Neuronal stem cell (in vitro differentiated cells): Measurements from ENCODE around the gene ZNF385B.

Experiments used
- DNase-seq: peaks from one replicate; pipeline ENCODE4 v3.0.0-alpha.2; 2013; ENCODE audit warnings: low spot score
- H2AFZ ChIP-seq: one replicate; pipeline ENCODE4 v1.6.1; 2013; ENCODE audit warnings: mild to moderate bottlenecking, low read length, inconsistent platforms
- H2AK5ac ChIP-seq: 2 replicates; pipeline ENCODE4 v1.6.1; 2013; ENCODE audit warnings: low read depth, mild to moderate bottlenecking, inconsistent platforms, low read length, moderate library complexity, mixed read lengths
- H2BK120ac ChIP-seq: 2 replicates; pipeline ENCODE4 v1.6.1; 2013; ENCODE audit warnings: low read depth, mild to moderate bottlenecking, inconsistent platforms, low read length, moderate library complexity, mixed read lengths
- H2BK12ac ChIP-seq: one replicate; pipeline ENCODE4 v1.6.1; 2013; ENCODE audit warnings: low read length, inconsistent platforms
- H2BK15ac ChIP-seq: 2 replicates; pipeline ENCODE4 v1.6.1; 2013; ENCODE audit warnings: mild to moderate bottlenecking, low read length, inconsistent platforms, mixed read lengths
- H2BK5ac ChIP-seq: one replicate; pipeline ENCODE4 v1.6.1; 2013; ENCODE audit warnings: inconsistent platforms, mild to moderate bottlenecking, low read length, moderate library complexity
- H3K14ac ChIP-seq: one replicate; pipeline ENCODE4 v1.6.1; 2013; ENCODE audit warnings: low read length, inconsistent platforms
- H3K18ac ChIP-seq: 2 replicates; pipeline ENCODE4 v1.6.1; 2013; ENCODE audit warnings: low read length, inconsistent platforms
- H3K23ac ChIP-seq: 2 replicates; pipeline ENCODE4 v1.6.1; 2013; ENCODE audit warnings: low read depth, mild to moderate bottlenecking, mixed read lengths, low read length, inconsistent platforms; ENCODE audit not compliant: poor library complexity
- H3K27ac ChIP-seq: replicated peaks from 3 replicates; pipeline ENCODE4 v1.5.1; 2013; ENCODE audit warnings: low read length, inconsistent platforms
- H3K27me3 ChIP-seq, 3 experiments: 2 replicates each; pipeline ENCODE4 v1.6.1; 2013; ENCODE audit warnings: low read length in 3 of 3, mild to moderate bottlenecking in 2 of 3, inconsistent platforms in 1 of 3, low read depth in 1 of 3, mixed read lengths in 1 of 3, moderate library complexity in 1 of 3; ENCODE audit not compliant: control insufficient read depth in 3 of 3, insufficient read depth in 3 of 3
- H3K36me3 ChIP-seq, 2 donors: replicated peaks in 1 of 2; 2 replicates each; pipeline ENCODE4 v1.6.1; 2013; ENCODE audit warnings: low read length in 2 of 2; ENCODE audit not compliant: control insufficient read depth in 2 of 2, insufficient read depth in 2 of 2
- H3K4ac ChIP-seq: 2 replicates; pipeline ENCODE4 v1.6.1; 2013; ENCODE audit warnings: inconsistent platforms, mild to moderate bottlenecking, low read length, moderate library complexity
- H3K4me1 ChIP-seq, 2 donors: 1 replicate in 1 of 2; 2 replicates in 1 of 2; pipeline ENCODE4 v1.6.1; 2013; ENCODE audit warnings: low read length in 2 of 2, low read depth in 1 of 2; ENCODE audit not compliant: control insufficient read depth in 2 of 2, insufficient read depth in 1 of 2
- H3K4me2 ChIP-seq: one replicate; pipeline ENCODE4 v1.6.1; 2013; ENCODE audit warnings: mild to moderate bottlenecking, low read length, inconsistent platforms; ENCODE audit not compliant: insufficient read depth, poor library complexity, severe bottlenecking
- H3K4me3 ChIP-seq, 2 donors: 2 replicates each; pipeline ENCODE4 v1.5.1; 2013; ENCODE audit warnings: low read length in 2 of 2, mild to moderate bottlenecking in 2 of 2, inconsistent platforms in 1 of 2, moderate library complexity in 1 of 2
- H3K79me1 ChIP-seq: one replicate; pipeline ENCODE4 v1.6.1; 2013; ENCODE audit warnings: low read depth, mild to moderate bottlenecking, inconsistent platforms, low read length, moderate library complexity
- H3K9ac ChIP-seq: one replicate; pipeline ENCODE4 v1.6.1; 2013; ENCODE audit warnings: mild to moderate bottlenecking, low read depth, low read length, inconsistent platforms; ENCODE audit not compliant: poor library complexity
- H3K9me3 ChIP-seq, 2 donors: replicated peaks in 1 of 2; 2 replicates each; pipeline versions ENCODE3 to v1.6.1; 2013; ENCODE audit warnings: low read length in 2 of 2, mild to moderate bottlenecking in 2 of 2, inconsistent platforms in 1 of 2, low read depth in 1 of 2, mixed read lengths in 1 of 2, moderate library complexity in 1 of 2; ENCODE audit not compliant: control insufficient read depth in 2 of 2, insufficient read depth in 1 of 2
- H4K8ac ChIP-seq: one replicate; pipeline ENCODE4 v1.6.1; 2013; ENCODE audit warnings: low read depth, mild to moderate bottlenecking, inconsistent platforms, low read length, moderate library complexity
- H4K91ac ChIP-seq: one replicate; pipeline ENCODE4 v1.6.1; 2013; ENCODE audit warnings: low read length, low read depth, mild to moderate bottlenecking, inconsistent platforms; ENCODE audit not compliant: poor library complexity
- WGBS, 2 donors: extraction: QIAGEN DNeasy Blood & Tissue Kit; methylation state at CpG; one replicate each; pipeline ENCODE4 v1.1.7; 2013; ENCODE audit warnings: missing lambda C conversion rate in 2 of 2, mixed read lengths in 1 of 2; ENCODE audit not compliant: insufficient read length in 2 of 2, insufficient replicate concordance in 1 of 2; ENCODE audit errors: extremely low coverage in 2 of 2; 5-methylcytosine and 5-hydroxymethylcytosine counted together

Gene ZNF385B

GRCh38 chr2:179446476-179447141, 414.8 kb downstream of the ZNF385B start:
- no peak overlapping the region for H3K9ac ChIP-seq
- no peak overlapping the region for H3K23ac ChIP-seq
- H3K18ac ChIP-seq = no peak overlapping the region
- no peak overlapping the region for H3K27ac ChIP-seq
- H3K4me3 ChIP-seq = no peak overlapping the region
- H2BK12ac ChIP-seq = no peak overlapping the region
- no peak overlapping the region for H2AK5ac ChIP-seq
- no peak overlapping the region for H3K4me2 ChIP-seq
- H3K4ac ChIP-seq = no peak overlapping the region
- H4K91ac ChIP-seq = no peak overlapping the region
- WGBS, 2 donors = no CpG with 5 or more reads among the region's 1 CpG
- no peaks in the 10 kb centered on the region for H3K79me1 ChIP-seq
- H3K4me1 ChIP-seq = peaks cover 0 to 1% of the 10 kb centered on the region in 2 donors
- peaks cover 0 to 5% of the 10 kb centered on the region in 2 donors for H3K36me3 ChIP-seq
- H2BK120ac ChIP-seq = no peak overlapping the region
- H2AFZ ChIP-seq = peak overlapping the region; percentile 45
- DNase-seq = no peak
- no peak overlapping the region for H2BK15ac ChIP-seq
- H4K8ac ChIP-seq = no peak overlapping the region
- no peak overlapping the region for H3K14ac ChIP-seq
- H3K9me3 ChIP-seq = no peaks in the 10 kb centered on the region
- no peaks in the 10 kb centered on the region for H3K27me3 ChIP-seq
- H2BK5ac ChIP-seq = no peak overlapping the region

GRCh38 chr2:179444056-179444455, 417.4 kb downstream of the ZNF385B start:
- H3K4me1 ChIP-seq = peaks cover 0 to 1% of the 10 kb centered on the region in 2 donors

GRCh38 chr2:179443180-179443579, 418.2 kb downstream of the ZNF385B start:
- H2AFZ ChIP-seq = peak overlapping the region; percentile 27
- no peaks in the 10 kb centered on the region for H3K79me1 ChIP-seq
- H3K9ac ChIP-seq = no peak overlapping the region
- peaks cover 0 to 1% of the 10 kb centered on the region in 2 donors for H3K4me1 ChIP-seq
- no peak overlapping the region for H3K14ac ChIP-seq
- H2BK15ac ChIP-seq = no peak overlapping the region
- H2BK120ac ChIP-seq = no peak overlapping the region
- no peak overlapping the region for H2BK5ac ChIP-seq
- H3K4me3 ChIP-seq = no peak overlapping the region
- H3K23ac ChIP-seq = no peak overlapping the region
- H3K4me2 ChIP-seq = no peak overlapping the region
- H4K91ac ChIP-seq = no peak overlapping the region
- no peak overlapping the region for H4K8ac ChIP-seq
- no peaks in the 10 kb centered on the region for H3K27me3 ChIP-seq
- H3K27ac ChIP-seq = no peak overlapping the region
- no peak overlapping the region for H3K4ac ChIP-seq
- peaks cover 0 to 5% of the 10 kb centered on the region in 2 donors for H3K36me3 ChIP-seq
- WGBS, 2 donors = no CpG with 5 or more reads among the region's 12 CpGs
- H2BK12ac ChIP-seq = no peak overlapping the region
- no peaks in the 10 kb centered on the region for H3K9me3 ChIP-seq
- no peak for DNase-seq
- peak overlapping the region; percentile 72 for H3K18ac ChIP-seq
- no peak overlapping the region for H2AK5ac ChIP-seq

More at GRCh38 chr2:179444056-179444455, 417.4 kb downstream of the ZNF385B start:
- no peak overlapping the region for H3K9ac ChIP-seq
- WGBS, 2 donors = no CpG with 5 or more reads among the region's 3 CpGs
- no peak overlapping the region for H2BK15ac ChIP-seq
- H3K23ac ChIP-seq = no peak overlapping the region
- H2AFZ ChIP-seq = no peak overlapping the region
- H2BK12ac ChIP-seq = no peak overlapping the region
- peaks cover 0 to 5% of the 10 kb centered on the region in 2 donors for H3K36me3 ChIP-seq
- no peak overlapping the region for H3K18ac ChIP-seq
- H3K14ac ChIP-seq = no peak overlapping the region
- no peak overlapping the region for H2BK5ac ChIP-seq
- no peaks in the 10 kb centered on the region for H3K79me1 ChIP-seq
- no peak overlapping the region for H3K4ac ChIP-seq
- no peak overlapping the region for H2AK5ac ChIP-seq
- H4K91ac ChIP-seq = no peak overlapping the region
- no peaks in the 10 kb centered on the region for H3K9me3 ChIP-seq
- DNase-seq = no peak
- no peak overlapping the region for H3K27ac ChIP-seq
- H4K8ac ChIP-seq = no peak overlapping the region
- no peak overlapping the region for H3K4me2 ChIP-seq
- no peaks in the 10 kb centered on the region for H3K27me3 ChIP-seq
- no peak overlapping the region for H2BK120ac ChIP-seq
- H3K4me3 ChIP-seq = no peak overlapping the region

GRCh38 chr2:179442206-179442605, 419.2 kb downstream of the ZNF385B start:
- peaks cover 0 to 5% of the 10 kb centered on the region in 2 donors for H3K36me3 ChIP-seq
- no CpG with 5 or more reads among the region's 1 CpG for WGBS, 2 donors
- H2AFZ ChIP-seq = no peak overlapping the region
- H3K14ac ChIP-seq = no peak overlapping the region
- H3K27ac ChIP-seq = no peak overlapping the region
- H3K18ac ChIP-seq = no peak overlapping the region
- H2BK15ac ChIP-seq = no peak overlapping the region
- no peaks in the 10 kb centered on the region for H3K9me3 ChIP-seq
- no peak overlapping the region for H3K23ac ChIP-seq
- H4K91ac ChIP-seq = no peak overlapping the region
- H2BK12ac ChIP-seq = no peak overlapping the region
- DNase-seq = no peak
- no peaks in the 10 kb centered on the region for H3K27me3 ChIP-seq
- no peak overlapping the region for H3K4me2 ChIP-seq
- H3K4me3 ChIP-seq = no peak overlapping the region
- no peak overlapping the region for H3K9ac ChIP-seq
- no peak overlapping the region for H2BK5ac ChIP-seq
- peaks cover 0 to 1% of the 10 kb centered on the region in 2 donors for H3K4me1 ChIP-seq
- H4K8ac ChIP-seq = no peak overlapping the region
- no peak overlapping the region for H3K4ac ChIP-seq
- H3K79me1 ChIP-seq = no peaks in the 10 kb centered on the region
- no peak overlapping the region for H2AK5ac ChIP-seq
- H2BK120ac ChIP-seq = no peak overlapping the region
